Melanocyte of skin (primary cell): Measurements from ENCODE around the gene TRIM72. TPM values are rescaled to one million over a fixed set of nuclear protein-coding genes. Genes with fewer than 3 reads are reported as not detected.

ENCODE experiments used
- small RNA-seq, 2 donors: library from RNA; depleted of rRNA; stranded (forward); fragments of <200 nt; gene quantifications; one replicate each; pipeline ENCODE3, GENCODE V24; 2012
- total RNA-seq, 2 donors: library from RNA; depleted of rRNA; stranded (reverse); fragments of >200 nt; gene quantifications; 2 replicates each; pipeline ENCODE4 v1.2.3, GENCODE V29; 2012

TRIM72 gene
- total RNA-seq: under 1 TPM; under 0.01 TPM

GRCh38 chr16:31213877-31214707 is at the start of gene TRIM72:
TRIM72 (plus strand) TSS chr16:31214119; CDS start chr16:31214739, 620 bp downstream.

GRCh38 chr16:31179747-31180459 is 34.0 kb upstream of the TRIM72 start, which contains the start of gene FUS:
FUS (plus strand) TSS chr16:31180139; CDS start chr16:31180215, 76 bp downstream.

GRCh38 chr16:31202414-31203375 is 11.2 kb upstream of the TRIM72 start, which contains the start of gene PYCARD:
PYCARD (minus strand) TSS chr16:31202760; CDS start chr16:31202690, 70 bp downstream.

GRCh38 chr16:31216422-31217135 is 2.7 kb downstream of the TRIM72 start, which contains the start of gene PYDC1:
PYDC1 (minus strand) TSS chr16:31217135; CDS start chr16:31217028, 107 bp downstream.

Small RNA genes lying within 50 kb of the gene (small RNA-seq; reads per million reads assigned to genes)
- gene AC009088.4: 0 reads per million in 2 donors
- 0 reads per million in 2 donors for gene NDUFA3P6

Other genes with a start within 250 kb of the TRIM72 start
- 10 to 100 TPM; 13.0 to 20.3 TPM for gene HSD3B7, start 228.9 kb upstream of the TRIM72 start, total RNA-seq
- gene STX1B, start 203.5 kb upstream of the TRIM72 start, total RNA-seq: 1 to 10 TPM in 1 of 2 donors, under 1 TPM in 1; 0.67 to 3.1 TPM
- 10 to 100 TPM; 13.0 to 17.2 TPM for gene STX4, start 180.6 kb upstream of the TRIM72 start, total RNA-seq
- gene ZNF668, start 139.9 kb upstream of the TRIM72 start, total RNA-seq: 10 to 100 TPM in 1 of 2 donors, 1 to 10 TPM in 1; 8.6 to 14.0 TPM
- 10 to 100 TPM; 14.1 to 17.6 TPM for gene ZNF646, start 139.7 kb upstream of the TRIM72 start, total RNA-seq
- 1 to 10 TPM in 1 of 2 donors, under 1 TPM in 1; 0.67 to 1.0 TPM for gene PRSS53, start 125.2 kb upstream of the TRIM72 start, total RNA-seq
- gene VKORC1, start 119.3 kb upstream of the TRIM72 start, total RNA-seq: 10 to 100 TPM; 78.9 to 87.1 TPM
- 10 to 100 TPM; 42.6 to 43.7 TPM for gene BCKDK, start 105.7 kb upstream of the TRIM72 start, total RNA-seq
- gene KAT8, start 96.5 kb upstream of the TRIM72 start, total RNA-seq: 10 to 100 TPM; 25.8 to 31.6 TPM
- under 1 TPM in 1 of 2 donors, not detected in 1; under 0.01 TPM for gene PRSS8, start 78.4 kb upstream of the TRIM72 start, total RNA-seq
- under 1 TPM; 0.33 to 0.69 TPM for gene PRSS36, start 64.1 kb upstream of the TRIM72 start, total RNA-seq
- 10 to 100 TPM; 45.4 to 51.0 TPM for gene FUS, start 34.0 kb upstream of the TRIM72 start, total RNA-seq
- 100 to 1,000 TPM; 195 to 298 TPM for gene PYCARD, start 11.4 kb upstream of the TRIM72 start, total RNA-seq
- gene PYDC1, start 3.0 kb downstream of the TRIM72 start, total RNA-seq: not detected
- gene ITGAM, start 45.9 kb downstream of the TRIM72 start, total RNA-seq: 1 to 10 TPM in 1 of 2 donors, under 1 TPM in 1; under 0.01 to 1.0 TPM
- gene ITGAX, start 141.1 kb downstream of the TRIM72 start, total RNA-seq: 1 to 10 TPM in 1 of 2 donors, under 1 TPM in 1; 1.00 to 4.1 TPM
- gene ITGAD, start 179.2 kb downstream of the TRIM72 start, total RNA-seq: not detected
- not detected for gene COX6A2, start 214.2 kb downstream of the TRIM72 start, total RNA-seq
- under 1 TPM; under 0.01 to 0.34 TPM for gene ZNF843, start 228.7 kb downstream of the TRIM72 start, total RNA-seq
- 10 to 100 TPM in 1 of 2 donors, 1 to 10 TPM in 1; 8.7 to 12.0 TPM for gene ARMC5, start 245.4 kb downstream of the TRIM72 start, total RNA-seq